Measurements from ENCODE around the gene EFCAB11.

Gene EFCAB11

GRCh38 chr14:89954070-89955021 lies at the start of gene EFCAB11:
EFCAB11 (minus strand) TSS chr14:89954730; CDS start chr14:89954660, 70 bp downstream.
- peak; percentile 88 for DNase-seq (ENCODE audit: low read depth)

DNA sequence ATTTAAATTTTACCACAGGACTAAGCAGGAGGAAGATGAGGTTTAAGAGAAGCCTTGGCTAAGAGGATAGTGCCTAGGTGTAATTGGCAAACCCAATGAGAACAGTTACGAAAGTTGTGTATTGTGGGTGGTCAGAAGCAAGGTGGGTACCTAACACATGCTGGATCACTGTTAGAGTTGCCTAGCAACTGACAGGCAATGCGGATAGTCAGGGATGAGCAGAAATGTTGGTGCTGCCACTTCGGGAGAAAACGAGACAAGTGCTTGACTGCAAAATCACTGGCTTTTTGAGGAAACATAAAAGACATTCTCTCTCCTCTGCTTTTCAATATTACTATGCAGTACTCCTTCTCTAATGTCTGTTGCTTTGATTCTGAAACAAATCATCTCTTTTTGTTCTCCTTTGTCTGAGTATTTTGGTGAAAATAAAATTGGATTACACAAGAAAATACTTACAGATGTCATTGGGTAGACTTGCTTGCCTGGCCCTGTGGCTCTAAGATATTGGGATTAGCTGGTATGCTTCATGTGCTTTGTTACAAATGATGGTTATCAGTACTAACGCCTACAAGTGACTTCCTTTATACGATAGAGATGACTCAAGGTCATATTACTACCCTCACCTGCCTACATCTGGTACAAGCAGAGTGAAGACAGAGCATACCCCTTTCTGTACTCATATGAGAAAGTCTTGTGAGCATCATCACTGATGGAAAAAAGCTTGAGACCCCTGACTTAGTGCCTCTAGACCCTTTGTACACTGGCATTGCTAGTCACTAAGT lies 49.2 kb upstream of the EFCAB11 start:
- DNase-seq (ENCODE audit: low read depth): no peak

- DNase-seq (ENCODE audit: low read depth): no peak
These were observed 46.4 kb upstream of the EFCAB11 start for GRCh38 chr14:90000935-90001334.

GRCh38 chr14:89996963-89997362 lies 42.4 kb upstream of the EFCAB11 start:
- no peak for DNase-seq (ENCODE audit: low read depth)

GRCh38 chr14:89992273-89992672 lies 37.7 kb upstream of the EFCAB11 start:
- no peak for DNase-seq (ENCODE audit: low read depth)

DNA sequence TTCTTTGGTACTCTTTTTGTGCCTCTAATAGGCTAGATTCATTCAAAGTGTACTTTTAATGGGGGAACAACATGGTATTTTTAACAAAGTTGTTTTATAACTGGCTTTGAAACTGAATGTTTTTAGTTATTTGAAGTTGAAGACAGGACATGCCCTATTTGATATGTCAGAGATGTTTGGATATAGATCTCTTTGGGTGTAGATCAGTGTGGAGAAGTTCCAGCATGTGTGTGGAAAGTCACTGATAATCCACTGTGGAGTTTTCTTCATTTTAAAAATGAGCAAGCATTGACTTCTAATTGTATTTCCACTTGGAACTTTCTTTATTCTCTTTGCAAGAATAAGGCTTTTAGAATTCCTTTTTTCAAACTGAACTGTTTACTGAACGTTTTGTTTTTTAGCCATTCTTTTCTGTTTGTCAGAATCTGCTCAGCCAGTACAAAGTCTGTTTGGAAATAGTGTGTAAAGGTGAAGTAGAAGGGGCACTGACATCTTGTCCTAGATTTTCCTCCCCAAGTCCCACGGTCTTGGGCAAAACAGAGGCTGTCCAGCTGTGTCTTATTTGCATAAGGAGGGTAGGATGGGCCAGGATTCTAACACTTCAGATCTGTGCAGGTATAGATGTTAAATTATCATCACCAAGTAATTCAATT lies 36.2 kb upstream of the EFCAB11 start:
- no peak for DNase-seq (ENCODE audit: low read depth)

- DNase-seq (ENCODE audit: low read depth): no peak
These were observed 35.7 kb upstream of the EFCAB11 start for GRCh38 chr14:89990218-89990617.

GRCh38 chr14:89988787-89989186 lies 34.3 kb upstream of the EFCAB11 start:
- no peak for DNase-seq (ENCODE audit: low read depth)

- no peak for DNase-seq (ENCODE audit: low read depth)
These were observed 32.6 kb upstream of the EFCAB11 start for GRCh38 chr14:89987161-89987475.

DNA sequence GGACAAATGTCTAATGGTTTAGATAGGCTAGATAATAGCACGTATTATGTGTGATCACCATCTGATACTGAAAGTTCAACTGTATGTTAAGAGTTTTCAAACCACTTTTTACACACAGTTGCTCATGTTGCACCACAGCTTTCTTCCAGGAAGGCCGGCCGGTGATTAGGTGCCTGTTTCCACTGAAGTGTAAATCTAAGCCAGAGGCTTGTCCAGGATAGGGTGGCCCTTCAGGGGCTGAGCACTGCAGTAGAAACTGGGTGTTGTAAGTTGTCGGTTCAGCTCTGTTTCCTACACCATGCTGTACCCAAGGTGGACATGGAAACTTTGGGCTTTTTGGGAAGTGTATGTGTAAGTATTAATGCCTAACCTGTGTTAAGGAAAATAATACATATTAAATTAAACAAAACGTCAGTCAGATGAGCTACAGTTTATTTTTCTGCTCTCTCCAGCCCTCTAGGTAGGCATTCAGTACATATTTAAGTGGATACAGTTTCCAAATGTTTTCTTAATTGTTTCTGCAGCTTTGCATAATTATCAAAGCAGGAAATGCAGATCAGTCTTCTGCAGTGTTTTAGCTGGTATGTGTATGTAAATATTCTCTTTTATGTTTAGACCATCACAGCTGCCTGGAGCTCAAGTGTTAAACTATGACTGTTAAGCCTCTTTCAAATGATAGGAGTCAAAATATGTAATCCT lies 32.1 kb upstream of the EFCAB11 start:
- DNase-seq (ENCODE audit: low read depth): no peak

DNA sequence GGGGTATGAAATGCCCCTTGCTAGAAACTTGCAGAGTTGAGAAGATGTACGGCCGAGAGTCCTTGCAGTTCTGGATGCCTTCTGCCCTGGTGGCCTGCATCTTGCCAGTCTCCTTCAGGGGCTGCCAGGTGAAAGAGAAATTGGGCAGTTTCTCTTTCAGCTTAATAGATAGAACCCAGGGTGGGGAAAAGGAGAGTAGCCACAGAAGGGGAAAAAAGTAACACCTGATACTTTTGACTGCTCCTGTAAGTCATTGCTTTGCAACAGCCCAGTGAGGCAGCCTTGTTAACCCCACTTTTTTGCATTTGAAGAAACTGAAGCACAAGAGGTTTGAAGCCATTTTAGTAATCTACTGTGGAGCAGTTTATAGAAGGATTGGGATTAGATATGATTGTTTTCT lies 28.8 kb upstream of the EFCAB11 start:
- DNase-seq (ENCODE audit: low read depth): no peak

- no peak for DNase-seq (ENCODE audit: low read depth)
These were observed 24.1 kb upstream of the EFCAB11 start for GRCh38 chr14:89978656-89979055.

DNA sequence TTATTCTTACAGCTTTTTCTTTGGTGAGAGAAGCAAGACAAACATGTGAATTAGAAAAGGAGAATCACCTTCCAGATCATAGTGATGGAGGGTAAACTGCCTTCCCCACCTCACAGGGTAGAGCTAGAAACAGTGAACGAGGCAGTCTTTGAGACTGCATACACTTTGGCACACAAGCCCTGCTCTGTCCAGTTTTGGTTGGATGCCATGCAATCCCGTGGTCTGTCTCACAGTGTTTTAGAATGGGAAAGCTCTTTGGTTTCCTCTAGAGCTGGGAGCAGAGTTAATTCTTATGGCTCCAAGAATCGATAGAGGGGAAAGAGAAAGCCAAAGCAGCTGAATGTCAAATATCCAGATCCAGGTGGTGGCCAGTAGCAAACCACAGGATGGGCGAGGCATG lies 23.1 kb upstream of the EFCAB11 start:
- DNase-seq (ENCODE audit: low read depth): no peak

DNA sequence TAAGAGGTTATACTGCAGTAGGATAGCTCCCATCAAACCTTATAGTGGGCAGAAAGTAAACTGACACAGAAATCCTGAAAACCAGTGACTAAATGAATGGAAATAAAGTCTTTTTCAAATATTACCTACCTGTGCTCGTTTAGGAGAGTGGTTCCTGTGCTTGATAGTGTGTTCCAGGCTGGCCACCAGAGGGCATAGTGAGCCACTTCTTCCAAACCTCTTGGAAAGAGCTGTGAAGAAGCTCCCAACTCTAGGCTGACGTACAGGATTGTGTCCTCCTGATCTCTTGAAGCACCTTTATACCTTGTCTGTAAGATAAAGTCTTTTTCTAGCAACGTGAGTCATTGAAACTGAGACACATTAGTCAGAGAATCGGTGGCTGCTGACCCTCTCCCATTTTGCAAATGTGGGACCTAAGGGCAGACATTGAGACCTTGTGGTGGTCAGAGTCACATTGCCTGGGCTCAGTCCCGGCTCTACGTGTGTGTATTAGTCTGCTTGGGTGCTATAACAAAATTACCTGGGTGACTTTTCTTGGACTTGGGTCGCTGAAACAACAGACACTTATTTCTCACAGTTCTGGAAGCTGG lies 18.8 kb upstream of the EFCAB11 start:
- DNase-seq (ENCODE audit: low read depth): no peak

DNA sequence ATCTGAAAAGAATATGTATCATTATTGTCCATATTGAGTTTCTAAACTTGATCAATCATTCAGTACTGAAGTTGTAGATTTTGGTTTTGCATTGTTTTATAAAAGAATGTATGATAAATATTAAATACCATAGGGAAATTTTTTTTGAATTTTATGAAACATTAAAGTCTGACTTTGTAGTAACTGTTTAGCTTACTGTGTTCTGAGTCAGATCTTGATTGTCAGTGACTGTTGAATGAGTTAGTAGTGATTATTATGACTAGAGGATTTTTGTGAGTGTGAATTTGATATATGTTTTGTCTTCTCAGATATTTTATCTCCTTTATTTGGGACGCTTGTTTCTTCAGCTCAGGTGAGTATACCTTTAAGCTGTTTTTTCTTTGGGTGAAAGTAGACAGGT lies 11.3 kb upstream of the EFCAB11 start:
- no peak for DNase-seq (ENCODE audit: low read depth)

DNA sequence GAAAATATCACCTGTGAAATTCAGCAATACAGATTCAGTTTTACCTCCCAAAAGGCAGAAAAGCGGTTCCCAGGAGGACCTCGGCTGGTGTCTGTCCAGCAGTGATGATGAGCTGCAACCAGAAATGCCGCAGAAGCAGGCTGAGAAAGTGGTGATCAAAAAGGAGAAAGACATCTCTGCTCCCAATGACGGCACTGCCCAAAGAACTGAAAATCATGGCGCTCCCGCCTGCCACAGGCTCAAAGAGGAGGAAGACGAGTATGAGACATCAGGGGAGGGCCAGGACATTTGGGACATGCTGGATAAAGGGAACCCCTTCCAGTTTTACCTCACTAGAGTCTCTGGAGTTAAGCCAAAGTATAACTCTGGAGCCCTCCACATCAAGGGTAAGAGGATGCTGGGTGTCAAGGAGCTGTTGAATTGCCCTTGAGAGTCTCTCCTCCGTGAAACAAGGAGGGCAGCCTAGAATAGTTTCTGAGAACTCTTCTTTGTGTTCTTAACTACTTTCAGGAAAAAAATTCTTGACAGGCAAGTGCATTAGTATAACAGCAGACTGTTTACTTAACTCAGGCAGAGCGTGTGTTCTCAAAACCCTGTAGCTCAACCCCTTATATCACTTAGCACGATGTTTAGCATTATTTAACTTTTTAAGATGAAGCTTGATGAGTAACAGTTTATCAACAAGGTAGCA lies 8.9 kb upstream of the EFCAB11 start:
- DNase-seq (ENCODE audit: low read depth): no peak

DNA sequence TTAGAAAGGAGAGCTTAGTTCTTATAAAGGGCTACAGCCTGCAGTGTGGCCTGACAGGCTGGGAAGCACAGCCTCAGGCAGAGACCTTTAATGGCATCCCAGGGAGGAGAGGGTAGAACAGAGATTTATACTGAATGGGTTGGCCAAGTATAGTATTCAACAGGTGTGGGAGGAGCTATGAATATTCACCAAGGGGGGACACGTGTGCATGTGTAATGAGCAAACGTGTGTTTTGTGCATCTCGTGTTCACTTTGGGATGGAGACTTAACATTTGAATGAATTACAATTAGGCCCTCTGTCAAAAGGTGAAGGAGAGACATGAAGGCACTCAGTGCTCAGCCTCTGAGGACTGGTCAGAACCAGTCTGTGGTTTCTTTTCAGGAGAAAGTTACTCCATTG lies 6.4 kb upstream of the EFCAB11 start:
- DNase-seq (ENCODE audit: low read depth): no peak

- no peak for DNase-seq (ENCODE audit: low read depth)
These were observed 5.4 kb upstream of the EFCAB11 start for GRCh38 chr14:89959853-89960445.

- DNase-seq (ENCODE audit: low read depth): no peak
These were observed 4.4 kb upstream of the EFCAB11 start for GRCh38 chr14:89958966-89959365.

- no peak for DNase-seq (ENCODE audit: low read depth)
These were observed 3.3 kb upstream of the EFCAB11 start for GRCh38 chr14:89957791-89958190.

DNA sequence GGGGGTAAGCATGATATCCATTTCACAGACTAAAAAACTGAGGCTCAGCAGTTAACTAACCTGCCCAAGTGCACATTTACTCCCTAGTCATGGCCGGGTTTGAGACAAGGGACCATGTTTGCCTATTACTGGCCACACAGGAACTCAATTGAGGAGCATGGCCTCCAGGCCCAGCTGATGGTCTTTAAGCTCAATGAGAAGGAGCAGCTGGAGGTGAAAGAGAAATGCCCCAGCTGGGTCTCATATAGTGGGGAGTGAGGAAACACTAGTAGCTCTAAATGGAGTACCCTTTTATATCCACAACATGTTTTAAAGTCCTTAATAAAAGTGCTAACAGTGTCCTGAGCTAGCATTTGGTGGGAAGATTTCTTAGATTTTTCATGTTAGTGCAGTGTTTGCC lies 2.8 kb upstream of the EFCAB11 start:
- DNase-seq (ENCODE audit: low read depth): no peak
